Ishikawa (cell line): Measurements from ENCODE around the gene WDR5.

Source experiments
- CEBPB ChIP-seq: IDR thresholded peaks from 2 replicates; pipeline ENCODE4 v1.6.1; 2012
- CREB1 ChIP-seq: IDR thresholded peaks from 2 replicates; pipeline ENCODE4 v1.6.1; 2012; ENCODE audit warnings: low read depth
- TAF1 ChIP-seq: IDR thresholded peaks from 2 replicates; pipeline ENCODE4 v1.6.1; 2012; ENCODE audit warnings: low read depth, mild to moderate bottlenecking
- TCF12 ChIP-seq: IDR thresholded peaks from 2 replicates; pipeline ENCODE4 v1.6.1; 2012; ENCODE audit warnings: low read depth
- TEAD4 ChIP-seq: IDR thresholded peaks from 2 replicates; pipeline ENCODE4 v1.6.1; 2012
- YY1 ChIP-seq: IDR thresholded peaks from 2 replicates; pipeline ENCODE4 v1.6.1; 2012; ENCODE audit warnings: low read depth
- TF ChIP-seq, protein P1 (sequence below): IDR thresholded peaks from 2 replicates; pipeline ENCODE4 v1.6.1; 2012

DNA sequence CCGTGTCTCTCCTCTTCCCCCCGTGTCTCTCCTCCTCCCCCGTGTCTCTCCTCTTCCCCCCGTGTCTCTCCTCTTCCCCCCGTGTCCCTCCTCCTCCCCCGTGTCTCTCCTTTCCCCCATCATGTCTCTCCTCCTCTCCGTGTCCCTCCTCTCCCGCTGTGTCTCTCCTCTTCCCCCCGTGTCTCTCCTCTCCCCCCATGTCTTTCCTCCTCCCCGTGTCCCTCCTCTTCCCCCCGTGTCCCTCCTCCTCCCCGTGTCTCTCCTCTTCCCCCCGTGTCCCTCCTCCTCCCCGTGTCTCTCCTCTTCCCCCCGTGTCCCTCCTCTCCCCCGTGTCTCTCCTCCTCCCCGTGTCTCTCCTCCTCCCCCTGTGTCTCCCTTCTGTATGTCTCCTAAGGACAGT lies 41.3 kb downstream of the WDR5 start:
- TF ChIP-seq TCF12 (no peak), YY1 (no peak), CEBPB (no peak), TEAD4 (no peak), TAF1 (no peak), CREB1 (no peak)
- TF ChIP-seq, protein P1, sequence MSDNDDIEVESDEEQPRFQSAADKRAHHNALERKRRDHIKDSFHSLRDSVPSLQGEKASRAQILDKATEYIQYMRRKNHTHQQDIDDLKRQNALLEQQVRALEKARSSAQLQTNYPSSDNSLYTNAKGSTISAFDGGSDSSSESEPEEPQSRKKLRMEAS: no peak
